ENCODE measurements around the gene NTN1.

NTN1 gene

GRCh38 chr17:9233761-9234160 is 212.5 kb downstream of the NTN1 start:
- ChIA-PET CTCF (no interaction called here), POLR2A (no interaction called here)
- DNase-seq (ENCODE audit: low read depth, low spot score) = no peak
- no peak for TF ChIP-seq CTCF (IDR thresholded peaks at IDR 0.05; ENCODE audit: insufficient read depth, low read length, missing control alignments)
- no peak overlapping the region for H3K4me3 ChIP-seq (ENCODE audit: low read depth, low read length)

- ChIA-PET POLR2A (no interaction called here), CTCF (no interaction called here)
- H3K4me3 ChIP-seq (ENCODE audit: low read depth, low read length) = no peak overlapping the region
- no peak for DNase-seq (ENCODE audit: low read depth, low spot score)
- TF ChIP-seq CTCF (IDR thresholded peaks at IDR 0.05; ENCODE audit: insufficient read depth, low read length, missing control alignments) = no peak
These were observed 213.2 kb downstream of the NTN1 start for GRCh38 chr17:9234389-9234945.

GRCh38 chr17:9235346-9235745 is 214.0 kb downstream of the NTN1 start:
- CTCF ChIA-PET = no interaction called here
- POLR2A ChIA-PET = no interaction called here

GRCh38 chr17:9236286-9237052 is 215.2 kb downstream of the NTN1 start:
- ChIA-PET CTCF (interaction anchor here (1.4 kb wide), 1 partner anchor 286 kb away, joined by 5 read pairs; no protein-coding TSS in a partner anchor), POLR2A (no interaction called here)
- H3K4me3 ChIP-seq (ENCODE audit: low read depth, low read length) = no peak overlapping the region
- no peak for DNase-seq (ENCODE audit: low read depth, low spot score)
- TF ChIP-seq CTCF (IDR thresholded peaks at IDR 0.05; ENCODE audit: insufficient read depth, low read length, missing control alignments) = no peak

More at GRCh38 chr17:9235346-9235745, 214.0 kb downstream of the NTN1 start:
- no peak for DNase-seq (ENCODE audit: low read depth, low spot score)
- no peak for TF ChIP-seq CTCF (IDR thresholded peaks at IDR 0.05; ENCODE audit: insufficient read depth, low read length, missing control alignments)
- H3K4me3 ChIP-seq (ENCODE audit: low read depth, low read length) = no peak overlapping the region

GRCh38 chr17:9237053-9237410 is 215.7 kb downstream of the NTN1 start:
- DNase-seq (ENCODE audit: low read depth, low spot score) = no peak
- ChIA-PET CTCF (interaction anchor here (1.4 kb wide), 1 partner anchor 285 kb away, joined by 5 read pairs; no protein-coding TSS in a partner anchor), POLR2A (no interaction called here)
- H3K4me3 ChIP-seq (ENCODE audit: low read depth, low read length) = no peak overlapping the region
- no peak for TF ChIP-seq CTCF (IDR thresholded peaks at IDR 0.05; ENCODE audit: insufficient read depth, low read length, missing control alignments)

- no peak overlapping the region for H3K4me3 ChIP-seq (ENCODE audit: low read depth, low read length)
- CTCF ChIA-PET = interaction anchor here (1.4 kb wide), 1 partner anchor 285 kb away, joined by 5 read pairs; no protein-coding TSS in a partner anchor
- no peak for TF ChIP-seq CTCF (IDR thresholded peaks at IDR 0.05; ENCODE audit: insufficient read depth, low read length, missing control alignments)
- no peak for DNase-seq (ENCODE audit: low read depth, low spot score)
- POLR2A ChIA-PET = no interaction called here
These were observed 216.5 kb downstream of the NTN1 start for GRCh38 chr17:9237661-9238301.
